ENCODE measurements around the gene SPPL2B. TPM values are rescaled to one million over a fixed set of nuclear protein-coding genes. Genes with fewer than 3 reads are reported as not detected.

Gene SPPL2B
- total RNA-seq, 1 donor from 2014 or later: 119 TPM

DNA sequence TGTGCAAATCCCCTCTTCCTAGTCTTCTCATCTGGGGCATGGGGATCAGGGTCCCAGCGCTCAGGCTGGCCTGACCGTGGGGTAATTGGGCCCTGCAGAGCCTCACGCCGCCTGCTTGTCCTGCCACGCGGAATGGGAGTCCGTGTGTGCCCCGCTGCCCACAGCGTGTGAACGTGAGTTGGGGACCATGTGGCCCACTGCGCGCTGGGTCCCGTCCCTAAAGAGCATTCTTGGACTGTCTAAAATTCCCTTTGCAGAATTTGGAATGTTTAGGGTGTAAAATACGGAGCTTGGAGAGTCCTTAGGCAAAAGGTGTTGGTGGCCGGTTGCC is 34.5 kb downstream of the SPPL2B start:
- TF ChIP-seq, protein P1, sequence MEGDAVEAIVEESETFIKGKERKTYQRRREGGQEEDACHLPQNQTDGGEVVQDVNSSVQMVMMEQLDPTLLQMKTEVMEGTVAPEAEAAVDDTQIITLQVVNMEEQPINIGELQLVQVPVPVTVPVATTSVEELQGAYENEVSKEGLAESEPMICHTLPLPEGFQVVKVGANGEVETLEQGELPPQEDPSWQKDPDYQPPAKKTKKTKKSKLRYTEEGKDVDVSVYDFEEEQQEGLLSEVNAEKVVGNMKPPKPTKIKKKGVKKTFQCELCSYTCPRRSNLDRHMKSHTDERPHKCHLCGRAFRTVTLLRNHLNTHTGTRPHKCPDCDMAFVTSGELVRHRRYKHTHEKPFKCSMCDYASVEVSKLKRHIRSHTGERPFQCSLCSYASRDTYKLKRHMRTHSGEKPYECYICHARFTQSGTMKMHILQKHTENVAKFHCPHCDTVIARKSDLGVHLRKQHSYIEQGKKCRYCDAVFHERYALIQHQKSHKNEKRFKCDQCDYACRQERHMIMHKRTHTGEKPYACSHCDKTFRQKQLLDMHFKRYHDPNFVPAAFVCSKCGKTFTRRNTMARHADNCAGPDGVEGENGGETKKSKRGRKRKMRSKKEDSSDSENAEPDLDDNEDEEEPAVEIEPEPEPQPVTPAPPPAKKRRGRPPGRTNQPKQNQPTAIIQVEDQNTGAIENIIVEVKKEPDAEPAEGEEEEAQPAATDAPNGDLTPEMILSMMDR (conservative IDR thresholded peaks at IDR 0.05): no peak
- Mint-ChIP-seq H3K36me3 (ENCODE audit: low read depth) (no peaks in the 10 kb centered on the region), H3K27me3 (ENCODE audit: low read depth) (peaks cover 26% of the 10 kb centered on the region), H3K4me1 (peaks cover 16% of the 10 kb centered on the region), H3K27ac (ENCODE audit: unreplicated experiment) (no peak overlapping the region), H3K4me3 (no peak overlapping the region), H3K9me3 (peaks cover 2% of the 10 kb centered on the region)
- DNase-seq (ENCODE audit: low read depth, low spot score): no peak

DNA sequence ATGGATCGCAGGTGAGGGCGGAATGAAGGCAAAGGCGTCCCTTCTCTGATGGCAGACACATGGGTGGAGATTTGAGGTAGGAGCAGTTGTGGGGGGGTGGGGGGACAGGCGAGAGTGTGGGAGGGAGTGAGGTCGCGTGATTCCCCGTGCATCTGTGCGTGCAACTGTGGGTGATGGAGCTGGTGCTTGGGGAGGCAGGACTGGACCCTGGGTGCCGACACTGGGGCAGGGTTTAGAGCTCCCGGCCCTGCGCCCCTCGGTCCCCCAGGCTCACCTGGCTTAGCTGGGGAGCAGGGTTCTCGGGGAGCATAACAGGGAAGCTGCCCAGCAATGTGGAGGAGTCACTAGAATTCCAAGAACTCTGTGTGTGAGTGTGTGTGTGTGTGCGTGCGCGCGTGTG is 34.9 kb downstream of the SPPL2B start:
- no peak for DNase-seq (ENCODE audit: low read depth, low spot score)
- no peak overlapping the region for H3K27ac Mint-ChIP-seq (ENCODE audit: unreplicated experiment)
- H3K4me3 Mint-ChIP-seq: no peak overlapping the region
- H3K27me3 Mint-ChIP-seq (ENCODE audit: low read depth): peaks cover 21% of the 10 kb centered on the region
- TF ChIP-seq, protein P1 (conservative IDR thresholded peaks at IDR 0.05): no peak
- H3K4me1 Mint-ChIP-seq: peaks cover 16% of the 10 kb centered on the region
- peaks cover 2% of the 10 kb centered on the region for H3K9me3 Mint-ChIP-seq
- no peaks in the 10 kb centered on the region for H3K36me3 Mint-ChIP-seq (ENCODE audit: low read depth)

DNA sequence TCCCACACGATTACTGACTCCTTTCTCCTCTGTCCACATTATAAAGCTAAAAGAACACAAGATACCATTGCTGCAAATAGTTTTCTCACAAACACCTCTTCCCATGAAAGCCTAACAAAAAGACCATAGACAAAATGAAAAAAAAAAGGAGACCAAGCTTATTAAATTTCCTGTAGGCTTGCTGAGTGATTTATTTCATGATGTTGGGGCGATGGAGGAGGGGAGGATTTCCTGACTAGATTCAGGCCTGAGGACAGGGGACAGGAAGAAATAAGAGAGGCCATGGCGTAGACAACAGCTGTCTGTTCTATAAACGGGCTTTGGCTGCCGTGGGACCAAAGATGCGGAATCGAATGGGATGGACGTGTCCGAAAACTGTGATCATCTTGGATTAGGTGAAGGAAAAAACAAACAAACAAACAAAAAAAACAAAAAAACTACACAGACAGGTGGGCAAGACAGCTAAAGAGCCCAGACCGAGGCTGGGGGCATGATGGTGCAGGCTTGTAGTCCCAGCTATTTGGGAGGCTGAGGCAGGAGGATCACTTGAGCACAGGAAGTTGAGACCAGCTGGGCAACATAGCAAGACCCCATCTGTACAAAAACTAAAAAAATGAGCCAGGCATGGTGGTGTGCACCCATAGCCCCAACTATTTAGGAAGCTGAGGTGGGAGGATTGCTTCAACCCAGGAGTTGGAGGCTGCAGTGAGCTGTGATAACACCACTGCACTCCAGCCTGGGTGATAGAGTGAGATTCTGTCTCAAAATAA is 36.9 kb downstream of the SPPL2B start:
- Mint-ChIP-seq H3K36me3 (ENCODE audit: low read depth) (no peaks in the 10 kb centered on the region), H3K9me3 (peaks cover 2% of the 10 kb centered on the region), H3K27ac (ENCODE audit: unreplicated experiment) (peak overlapping the region; percentile 32), H3K27me3 (ENCODE audit: low read depth) (peaks cover 5% of the 10 kb centered on the region), H3K4me1 (peaks cover 10% of the 10 kb centered on the region), H3K4me3 (no peak overlapping the region)
- DNase-seq (ENCODE audit: low read depth, low spot score): no peak
- TF ChIP-seq, protein P1 (conservative IDR thresholded peaks at IDR 0.05): no peak

DNA sequence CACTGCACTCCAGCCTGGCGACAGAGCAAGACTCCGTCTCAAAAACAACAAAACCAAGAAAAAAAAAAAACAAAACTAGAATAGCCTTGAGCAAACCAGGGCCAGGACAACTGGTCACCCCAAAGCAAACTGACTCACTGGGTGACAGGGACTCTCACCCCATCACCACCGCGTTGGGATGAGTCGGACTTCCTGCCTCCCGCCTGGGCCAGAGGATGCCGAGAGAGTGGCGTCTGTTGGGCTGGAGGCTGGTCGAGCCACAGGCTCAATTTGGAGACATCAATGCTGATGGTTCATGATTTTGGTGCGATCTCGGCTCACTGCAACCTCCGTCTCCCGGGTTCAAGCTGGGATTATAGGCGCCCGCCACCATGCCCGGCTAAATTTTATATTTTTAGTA is 43.2 kb downstream of the SPPL2B start:
- TF ChIP-seq, protein P1 (conservative IDR thresholded peaks at IDR 0.05): no peak
- Mint-ChIP-seq H3K4me3 (no peak overlapping the region), H3K27ac (ENCODE audit: unreplicated experiment) (no peak overlapping the region), H3K9me3 (peaks cover 4% of the 10 kb centered on the region), H3K4me1 (peaks cover 27% of the 10 kb centered on the region), H3K27me3 (ENCODE audit: low read depth) (no peaks in the 10 kb centered on the region), H3K36me3 (ENCODE audit: low read depth) (no peaks in the 10 kb centered on the region)
- DNase-seq (ENCODE audit: low read depth, low spot score): no peak

DNA sequence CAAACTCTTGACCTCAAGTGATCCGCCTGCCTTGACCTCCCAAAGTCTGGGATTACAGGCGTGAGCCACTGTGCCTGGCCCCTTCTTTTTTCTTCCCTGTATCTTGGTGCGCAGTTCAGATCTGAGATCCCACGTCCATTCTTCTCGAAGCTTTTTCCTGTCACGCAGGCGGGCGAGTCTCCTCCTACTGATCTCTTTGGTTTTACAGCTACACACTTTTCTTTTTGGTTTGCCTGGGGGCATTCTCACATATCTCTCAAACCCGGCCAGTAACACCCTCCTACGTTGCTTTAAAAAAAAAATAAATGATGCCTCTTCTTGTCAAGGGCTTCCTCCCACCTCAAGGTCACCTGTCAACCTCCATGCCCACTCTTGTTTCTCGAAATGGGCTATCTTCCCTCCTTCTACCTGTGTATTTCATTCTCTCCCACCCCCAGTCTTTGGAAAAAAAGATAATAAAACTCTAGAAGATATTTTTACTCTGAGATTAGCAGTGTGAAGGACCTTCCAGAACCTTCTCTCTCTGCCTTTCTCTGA is 43.7 kb downstream of the SPPL2B start:
- H3K36me3 Mint-ChIP-seq (ENCODE audit: low read depth): no peaks in the 10 kb centered on the region
- peaks cover 4% of the 10 kb centered on the region for H3K9me3 Mint-ChIP-seq
- H3K4me3 Mint-ChIP-seq: no peak overlapping the region
- H3K27ac Mint-ChIP-seq (ENCODE audit: unreplicated experiment): no peak overlapping the region
- H3K4me1 Mint-ChIP-seq: peaks cover 32% of the 10 kb centered on the region
- no peak for DNase-seq (ENCODE audit: low read depth, low spot score)
- TF ChIP-seq, protein P1 (conservative IDR thresholded peaks at IDR 0.05): no peak
- H3K27me3 Mint-ChIP-seq (ENCODE audit: low read depth): no peaks in the 10 kb centered on the region

Data from neural crest cell (in vitro differentiated cells).